Measurements from ENCODE around the gene PRKCA. TPM values are rescaled to one million over a fixed set of nuclear protein-coding genes. Genes with fewer than 3 reads are reported as not detected.
A peak's percentile ranks its signal among the peaks of the same experiment; 100 is the strongest.

PRKCA gene
- total and polyA plus RNA-seq, 2 experiments from 2014 or later: 6.4 to 35.4 TPM

- TF ChIP-seq, protein P1, sequence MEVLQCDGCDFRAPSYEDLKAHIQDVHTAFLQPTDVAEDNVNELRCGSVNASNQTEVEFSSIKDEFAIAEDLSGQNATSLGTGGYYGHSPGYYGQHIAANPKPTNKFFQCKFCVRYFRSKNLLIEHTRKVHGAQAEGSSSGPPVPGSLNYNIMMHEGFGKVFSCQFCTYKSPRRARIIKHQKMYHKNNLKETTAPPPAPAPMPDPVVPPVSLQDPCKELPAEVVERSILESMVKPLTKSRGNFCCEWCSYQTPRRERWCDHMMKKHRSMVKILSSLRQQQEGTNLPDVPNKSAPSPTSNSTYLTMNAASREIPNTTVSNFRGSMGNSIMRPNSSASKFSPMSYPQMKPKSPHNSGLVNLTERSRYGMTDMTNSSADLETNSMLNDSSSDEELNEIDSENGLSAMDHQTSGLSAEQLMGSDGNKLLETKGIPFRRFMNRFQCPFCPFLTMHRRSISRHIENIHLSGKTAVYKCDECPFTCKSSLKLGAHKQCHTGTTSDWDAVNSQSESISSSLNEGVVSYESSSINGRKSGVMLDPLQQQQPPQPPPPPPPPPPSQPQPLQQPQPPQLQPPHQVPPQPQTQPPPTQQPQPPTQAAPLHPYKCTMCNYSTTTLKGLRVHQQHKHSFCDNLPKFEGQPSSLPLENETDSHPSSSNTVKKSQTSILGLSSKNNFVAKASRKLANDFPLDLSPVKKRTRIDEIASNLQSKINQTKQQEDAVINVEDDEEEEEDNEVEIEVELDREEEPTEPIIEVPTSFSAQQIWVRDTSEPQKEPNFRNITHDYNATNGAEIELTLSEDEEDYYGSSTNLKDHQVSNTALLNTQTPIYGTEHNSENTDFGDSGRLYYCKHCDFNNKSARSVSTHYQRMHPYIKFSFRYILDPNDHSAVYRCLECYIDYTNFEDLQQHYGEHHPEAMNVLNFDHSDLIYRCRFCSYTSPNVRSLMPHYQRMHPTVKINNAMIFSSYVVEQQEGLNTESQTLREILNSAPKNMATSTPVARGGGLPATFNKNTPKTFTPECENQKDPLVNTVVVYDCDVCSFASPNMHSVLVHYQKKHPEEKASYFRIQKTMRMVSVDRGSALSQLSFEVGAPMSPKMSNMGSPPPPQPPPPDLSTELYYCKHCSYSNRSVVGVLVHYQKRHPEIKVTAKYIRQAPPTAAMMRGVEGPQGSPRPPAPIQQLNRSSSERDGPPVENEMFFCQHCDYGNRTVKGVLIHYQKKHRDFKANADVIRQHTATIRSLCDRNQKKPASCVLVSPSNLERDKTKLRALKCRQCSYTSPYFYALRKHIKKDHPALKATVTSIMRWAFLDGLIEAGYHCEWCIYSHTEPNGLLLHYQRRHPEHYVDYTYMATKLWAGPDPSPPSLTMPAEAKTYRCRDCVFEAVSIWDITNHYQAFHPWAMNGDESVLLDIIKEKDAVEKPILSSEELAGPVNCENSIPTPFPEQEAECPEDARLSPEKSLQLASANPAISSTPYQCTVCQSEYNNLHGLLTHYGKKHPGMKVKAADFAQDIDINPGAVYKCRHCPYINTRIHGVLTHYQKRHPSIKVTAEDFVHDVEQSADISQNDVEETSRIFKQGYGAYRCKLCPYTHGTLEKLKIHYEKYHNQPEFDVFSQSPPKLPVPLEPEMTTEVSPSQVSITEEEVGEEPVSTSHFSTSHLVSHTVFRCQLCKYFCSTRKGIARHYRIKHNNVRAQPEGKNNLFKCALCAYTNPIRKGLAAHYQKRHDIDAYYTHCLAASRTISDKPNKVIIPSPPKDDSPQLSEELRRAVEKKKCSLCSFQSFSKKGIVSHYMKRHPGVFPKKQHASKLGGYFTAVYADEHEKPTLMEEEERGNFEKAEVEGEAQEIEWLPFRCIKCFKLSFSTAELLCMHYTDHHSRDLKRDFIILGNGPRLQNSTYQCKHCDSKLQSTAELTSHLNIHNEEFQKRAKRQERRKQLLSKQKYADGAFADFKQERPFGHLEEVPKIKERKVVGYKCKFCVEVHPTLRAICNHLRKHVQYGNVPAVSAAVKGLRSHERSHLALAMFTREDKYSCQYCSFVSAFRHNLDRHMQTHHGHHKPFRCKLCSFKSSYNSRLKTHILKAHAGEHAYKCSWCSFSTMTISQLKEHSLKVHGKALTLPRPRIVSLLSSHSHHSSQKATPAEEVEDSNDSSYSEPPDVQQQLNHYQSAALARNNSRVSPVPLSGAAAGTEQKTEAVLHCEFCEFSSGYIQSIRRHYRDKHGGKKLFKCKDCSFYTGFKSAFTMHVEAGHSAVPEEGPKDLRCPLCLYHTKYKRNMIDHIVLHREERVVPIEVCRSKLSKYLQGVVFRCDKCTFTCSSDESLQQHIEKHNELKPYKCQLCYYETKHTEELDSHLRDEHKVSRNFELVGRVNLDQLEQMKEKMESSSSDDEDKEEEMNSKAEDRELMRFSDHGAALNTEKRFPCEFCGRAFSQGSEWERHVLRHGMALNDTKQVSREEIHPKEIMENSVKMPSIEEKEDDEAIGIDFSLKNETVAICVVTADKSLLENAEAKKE (CRISPR knock-in tag; IDR thresholded peaks at IDR 0.05): no peak
- TF ChIP-seq NANOG (IDR thresholded peaks at IDR 0.05; ENCODE audit: borderline replicate concordance) (no peak), STAT1 (IDR thresholded peaks at IDR 0.05; ENCODE audit: unreplicated experiment) (no peak), ZNF114 (CRISPR knock-in tag; IDR thresholded peaks at IDR 0.05) (no peak), POLR2AphosphoS5 (IDR thresholded peaks at IDR 0.05; ENCODE audit: low read depth) (no peak), ZNF331 (CRISPR knock-in tag; IDR thresholded peaks at IDR 0.05; ENCODE audit: low read depth) (no peak), JUNB (IDR thresholded peaks at IDR 0.05; ENCODE audit: unreplicated experiment) (no peak), EZH2phosphoT487 (IDR thresholded peaks at IDR 0.05; ENCODE audit: unreplicated experiment) (no peak), CREB1 (CRISPR knock-in tag; IDR thresholded peaks at IDR 0.05; ENCODE audit: low read depth) (no peak)
- TF ChIP-seq, protein P2, sequence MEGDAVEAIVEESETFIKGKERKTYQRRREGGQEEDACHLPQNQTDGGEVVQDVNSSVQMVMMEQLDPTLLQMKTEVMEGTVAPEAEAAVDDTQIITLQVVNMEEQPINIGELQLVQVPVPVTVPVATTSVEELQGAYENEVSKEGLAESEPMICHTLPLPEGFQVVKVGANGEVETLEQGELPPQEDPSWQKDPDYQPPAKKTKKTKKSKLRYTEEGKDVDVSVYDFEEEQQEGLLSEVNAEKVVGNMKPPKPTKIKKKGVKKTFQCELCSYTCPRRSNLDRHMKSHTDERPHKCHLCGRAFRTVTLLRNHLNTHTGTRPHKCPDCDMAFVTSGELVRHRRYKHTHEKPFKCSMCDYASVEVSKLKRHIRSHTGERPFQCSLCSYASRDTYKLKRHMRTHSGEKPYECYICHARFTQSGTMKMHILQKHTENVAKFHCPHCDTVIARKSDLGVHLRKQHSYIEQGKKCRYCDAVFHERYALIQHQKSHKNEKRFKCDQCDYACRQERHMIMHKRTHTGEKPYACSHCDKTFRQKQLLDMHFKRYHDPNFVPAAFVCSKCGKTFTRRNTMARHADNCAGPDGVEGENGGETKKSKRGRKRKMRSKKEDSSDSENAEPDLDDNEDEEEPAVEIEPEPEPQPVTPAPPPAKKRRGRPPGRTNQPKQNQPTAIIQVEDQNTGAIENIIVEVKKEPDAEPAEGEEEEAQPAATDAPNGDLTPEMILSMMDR (conservative IDR thresholded peaks at IDR 0.05; ENCODE audit: low read depth in 2 of 2): no peak
- TF ChIP-seq, protein P3, sequence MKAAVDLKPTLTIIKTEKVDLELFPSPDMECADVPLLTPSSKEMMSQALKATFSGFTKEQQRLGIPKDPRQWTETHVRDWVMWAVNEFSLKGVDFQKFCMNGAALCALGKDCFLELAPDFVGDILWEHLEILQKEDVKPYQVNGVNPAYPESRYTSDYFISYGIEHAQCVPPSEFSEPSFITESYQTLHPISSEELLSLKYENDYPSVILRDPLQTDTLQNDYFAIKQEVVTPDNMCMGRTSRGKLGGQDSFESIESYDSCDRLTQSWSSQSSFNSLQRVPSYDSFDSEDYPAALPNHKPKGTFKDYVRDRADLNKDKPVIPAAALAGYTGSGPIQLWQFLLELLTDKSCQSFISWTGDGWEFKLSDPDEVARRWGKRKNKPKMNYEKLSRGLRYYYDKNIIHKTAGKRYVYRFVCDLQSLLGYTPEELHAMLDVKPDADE (IDR thresholded peaks at IDR 0.05): no peak
- TF ChIP-seq, protein P4, sequence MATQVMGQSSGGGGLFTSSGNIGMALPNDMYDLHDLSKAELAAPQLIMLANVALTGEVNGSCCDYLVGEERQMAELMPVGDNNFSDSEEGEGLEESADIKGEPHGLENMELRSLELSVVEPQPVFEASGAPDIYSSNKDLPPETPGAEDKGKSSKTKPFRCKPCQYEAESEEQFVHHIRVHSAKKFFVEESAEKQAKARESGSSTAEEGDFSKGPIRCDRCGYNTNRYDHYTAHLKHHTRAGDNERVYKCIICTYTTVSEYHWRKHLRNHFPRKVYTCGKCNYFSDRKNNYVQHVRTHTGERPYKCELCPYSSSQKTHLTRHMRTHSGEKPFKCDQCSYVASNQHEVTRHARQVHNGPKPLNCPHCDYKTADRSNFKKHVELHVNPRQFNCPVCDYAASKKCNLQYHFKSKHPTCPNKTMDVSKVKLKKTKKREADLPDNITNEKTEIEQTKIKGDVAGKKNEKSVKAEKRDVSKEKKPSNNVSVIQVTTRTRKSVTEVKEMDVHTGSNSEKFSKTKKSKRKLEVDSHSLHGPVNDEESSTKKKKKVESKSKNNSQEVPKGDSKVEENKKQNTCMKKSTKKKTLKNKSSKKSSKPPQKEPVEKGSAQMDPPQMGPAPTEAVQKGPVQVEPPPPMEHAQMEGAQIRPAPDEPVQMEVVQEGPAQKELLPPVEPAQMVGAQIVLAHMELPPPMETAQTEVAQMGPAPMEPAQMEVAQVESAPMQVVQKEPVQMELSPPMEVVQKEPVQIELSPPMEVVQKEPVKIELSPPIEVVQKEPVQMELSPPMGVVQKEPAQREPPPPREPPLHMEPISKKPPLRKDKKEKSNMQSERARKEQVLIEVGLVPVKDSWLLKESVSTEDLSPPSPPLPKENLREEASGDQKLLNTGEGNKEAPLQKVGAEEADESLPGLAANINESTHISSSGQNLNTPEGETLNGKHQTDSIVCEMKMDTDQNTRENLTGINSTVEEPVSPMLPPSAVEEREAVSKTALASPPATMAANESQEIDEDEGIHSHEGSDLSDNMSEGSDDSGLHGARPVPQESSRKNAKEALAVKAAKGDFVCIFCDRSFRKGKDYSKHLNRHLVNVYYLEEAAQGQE (IDR thresholded peaks at IDR 0.05; ENCODE audit: unreplicated experiment): no peak
- no peaks in the 10 kb centered on the region for H3K79me2 ChIP-seq (replicated peaks; ENCODE audit: insufficient read depth)
- DNase-seq (ENCODE audit: low spot score) (no peak), ATAC-seq (no peak; the same call in 2 of the 3 replicates)
- H3K36me3 ChIP-seq (ENCODE audit: insufficient read depth): no peaks in the 10 kb centered on the region
- H4K20me1 ChIP-seq (replicated peaks; ENCODE audit: insufficient read depth): no peaks in the 10 kb centered on the region
- no peak overlapping the region for H3K4me3 ChIP-seq
- Mint-ChIP-seq H3K36me3 (ENCODE audit: low read depth) (no peaks in the 10 kb centered on the region; the same call in 1 of the 3 replicates), H3K27ac (peak overlapping the region; percentile 6; the same call in 1 of the 2 replicates), H3K4me3 (no peak overlapping the region), H3K27me3 (ENCODE audit: insufficient read depth, low read depth, poor library complexity) (peaks cover 5% of the 10 kb centered on the region), H3K9me3 (no peaks in the 10 kb centered on the region; the same call in 2 of the 3 replicates), H3K4me1 (peaks cover 59% of the 10 kb centered on the region)
- H3K27ac ChIP-seq (ENCODE audit: low read depth): peak overlapping the region; percentile 78
- H2AFZ ChIP-seq: no peak overlapping the region; the same call in 1 of the 2 replicates
- H3K4me2 ChIP-seq: no peak overlapping the region; the same call in 1 of the 2 replicates
- H3K27me3 ChIP-seq (ENCODE audit: insufficient read depth): no peaks in the 10 kb centered on the region
- H3K9me2 ChIP-seq (ENCODE audit: insufficient read depth): peaks cover 4% of the 10 kb centered on the region; the same call in 1 of the 2 replicates
- 0 out of 2 replicates have a peak, but pooled peaks cover 11% of the 10 kb centered on the region for H3F3A ChIP-seq (replicated peaks; ENCODE audit: low read depth)
- peaks cover 39% of the 10 kb centered on the region for H3K4me1 ChIP-seq (ENCODE audit: insufficient read depth)
Observed at GRCh38 chr17:66778531-66779236, 476.3 kb downstream of the PRKCA start.
